ENCODE data around the gene PNMA8A. TPM values are rescaled to one million over a fixed set of nuclear protein-coding genes. Genes with fewer than 3 reads are reported as not detected.

The PNMA8A gene
- total RNA-seq, 1 donor from 2014 or later = not detected

GRCh38 chr19:46454244-46454643 lies 17.1 kb downstream of the PNMA8A start:
- ChIA-PET CTCF (no interaction called here), POLR2A (no interaction called here)
- H3K4me1 Mint-ChIP-seq = no peaks in the 10 kb centered on the region
- DNase-seq (no peak), ATAC-seq (ENCODE audit: low read depth) (no peak)
- no peak overlapping the region for H3K4me3 Mint-ChIP-seq
- no peak for TF ChIP-seq CTCF (IDR thresholded peaks at IDR 0.05)
- H3K36me3 Mint-ChIP-seq (ENCODE audit: low read depth) = no peaks in the 10 kb centered on the region
- H3K27ac Mint-ChIP-seq = no peak overlapping the region
- peaks cover 6% of the 10 kb centered on the region for H3K9me3 Mint-ChIP-seq
- intact Hi-C loops (cut with micrococcal nuclease) = no loop called here
- peaks cover 20% of the 10 kb centered on the region for H3K27me3 Mint-ChIP-seq

DNA sequence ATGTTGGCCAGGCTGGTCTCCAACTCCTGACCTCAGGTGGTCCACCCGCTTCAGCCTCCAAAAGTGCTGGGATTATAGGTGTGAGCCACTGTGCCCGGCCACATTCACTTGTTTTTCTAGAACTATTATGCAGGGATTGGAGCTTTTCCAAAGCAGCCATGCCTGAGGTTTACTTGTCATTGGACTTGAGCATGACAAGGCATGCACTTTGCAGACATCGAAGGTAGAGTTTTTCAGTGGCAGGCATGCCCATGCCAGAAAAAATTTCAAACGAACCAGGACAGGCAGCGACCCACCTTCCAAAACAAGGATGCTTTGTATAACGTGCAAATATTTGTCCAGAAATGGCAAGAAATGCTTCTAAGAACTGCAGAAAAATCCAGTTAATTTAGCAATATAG lies 17.7 kb downstream of the PNMA8A start:
- no peaks in the 10 kb centered on the region for H3K4me1 Mint-ChIP-seq
- no peak for ATAC-seq (ENCODE audit: low read depth)
- no peaks in the 10 kb centered on the region for H3K36me3 Mint-ChIP-seq (ENCODE audit: low read depth)
- no peak for TF ChIP-seq CTCF (IDR thresholded peaks at IDR 0.05)
- H3K4me3 Mint-ChIP-seq = no peak overlapping the region
- peaks cover 16% of the 10 kb centered on the region for H3K27me3 Mint-ChIP-seq
- H3K27ac Mint-ChIP-seq = no peak overlapping the region
- CTCF ChIA-PET = no interaction called here
- H3K9me3 Mint-ChIP-seq = peaks cover 8% of the 10 kb centered on the region
- no peak for DNase-seq
- POLR2A ChIA-PET = no interaction called here
- intact Hi-C loops (cut with micrococcal nuclease) = no loop called here

DNA sequence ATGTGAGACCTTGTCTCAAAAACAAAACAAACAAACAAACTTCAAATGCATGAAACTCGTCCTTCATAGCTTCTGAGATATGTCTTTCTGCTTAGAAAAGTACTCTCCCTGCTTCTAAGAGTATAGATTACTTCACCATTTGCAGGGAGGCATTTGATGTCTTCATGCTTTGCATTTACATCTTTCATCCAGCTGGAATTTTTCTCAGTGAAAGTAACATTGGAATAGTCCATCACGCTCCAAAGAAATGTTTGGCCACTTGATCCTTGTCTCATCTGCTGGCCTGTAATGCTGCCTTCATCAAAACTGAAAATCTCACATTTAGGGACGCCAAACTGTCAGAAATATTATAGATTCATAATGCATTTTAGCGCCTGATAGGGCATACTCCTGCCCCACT lies 19.2 kb downstream of the PNMA8A start:
- intact Hi-C loops (cut with micrococcal nuclease) = no loop called here
- H3K9me3 Mint-ChIP-seq = peaks cover 8% of the 10 kb centered on the region
- DNase-seq = no peak
- no peak for ATAC-seq (ENCODE audit: low read depth)
- H3K27ac Mint-ChIP-seq = no peak overlapping the region
- POLR2A ChIA-PET = no interaction called here
- no peaks in the 10 kb centered on the region for H3K36me3 Mint-ChIP-seq (ENCODE audit: low read depth)
- TF ChIP-seq CTCF (IDR thresholded peaks at IDR 0.05) = no peak
- H3K4me1 Mint-ChIP-seq = no peaks in the 10 kb centered on the region
- H3K4me3 Mint-ChIP-seq = no peak overlapping the region
- CTCF ChIA-PET = no interaction called here
- H3K27me3 Mint-ChIP-seq = peaks cover 12% of the 10 kb centered on the region

GRCh38 chr19:46451352-46451751 lies 20.0 kb downstream of the PNMA8A start:
- no peaks in the 10 kb centered on the region for H3K36me3 Mint-ChIP-seq (ENCODE audit: low read depth)
- DNase-seq = no peak
- no peak for ATAC-seq (ENCODE audit: low read depth)
- peaks cover 8% of the 10 kb centered on the region for H3K9me3 Mint-ChIP-seq
- no peak overlapping the region for H3K4me3 Mint-ChIP-seq
- intact Hi-C loops (cut with micrococcal nuclease) = no loop called here
- no peak for TF ChIP-seq CTCF (IDR thresholded peaks at IDR 0.05)
- ChIA-PET POLR2A (no interaction called here), CTCF (no interaction called here)
- no peak overlapping the region for H3K27ac Mint-ChIP-seq
- H3K4me1 Mint-ChIP-seq = no peaks in the 10 kb centered on the region
- H3K27me3 Mint-ChIP-seq = peaks cover 13% of the 10 kb centered on the region

GRCh38 chr19:46450737-46451136 lies 20.6 kb downstream of the PNMA8A start:
- H3K36me3 Mint-ChIP-seq (ENCODE audit: low read depth) = no peaks in the 10 kb centered on the region
- peaks cover 8% of the 10 kb centered on the region for H3K9me3 Mint-ChIP-seq
- no peaks in the 10 kb centered on the region for H3K4me1 Mint-ChIP-seq
- DNase-seq = no peak
- ChIA-PET CTCF (no interaction called here), POLR2A (no interaction called here)
- H3K4me3 Mint-ChIP-seq = no peak overlapping the region
- intact Hi-C loops (cut with micrococcal nuclease) = no loop called here
- TF ChIP-seq CTCF (IDR thresholded peaks at IDR 0.05) = no peak
- peaks cover 14% of the 10 kb centered on the region for H3K27me3 Mint-ChIP-seq
- no peak for ATAC-seq (ENCODE audit: low read depth)
- no peak overlapping the region for H3K27ac Mint-ChIP-seq

Data from activated B cell treated with CpG ODN at 0.5 μM for 24 hours (primary cell).